Prostate gland (tissue), 2 donors: ENCODE data around the gene SLC4A2. TPM values are rescaled to one million over a fixed set of nuclear protein-coding genes. Genes with fewer than 3 reads are reported as not detected.
A peak's percentile ranks its signal among the peaks of the same experiment; 100 is the strongest.

Experiments used
- DNase-seq: peaks from one replicate; pipeline ENCODE4 v3.0.0-alpha.2; 2019; ENCODE audit warnings: low spot score
- H3K27ac ChIP-seq, 2 donors: fragments of 200-600 bp; sonication (generic); 2 replicates each; pipeline ENCODE4 v1.5.1; 2017 to 2019
- H3K27me3 ChIP-seq: fragments of 200-600 bp; sonication (generic); replicated peaks from 2 replicates; pipeline ENCODE4 v1.5.1; 2019; ENCODE audit not compliant: insufficient read depth
- H3K36me3 ChIP-seq, 2 donors: fragments of 200-600 bp; sonication (generic); 1 replicate in 1 of 2; 2 replicates in 1 of 2; pipeline versions ENCODE4 v1.5.1 to v1.8.1; 2017 to 2019
- H3K4me1 ChIP-seq: fragments of 200-600 bp; sonication (generic); replicated peaks from 2 replicates; pipeline ENCODE4 v1.5.1; 2019
- H3K4me3 ChIP-seq, 2 donors: fragments of 200-600 bp; sonication (generic); 2 replicates each; pipeline ENCODE4 v1.5.1; 2017 to 2019
- H3K9me3 ChIP-seq: fragments of 200-600 bp; sonication (generic); 2 replicates; pipeline ENCODE4 v1.5.1; 2017
- POLR2A ChIP-seq: fragments of 450-650 bp; IDR thresholded peaks from one replicate; pipeline ENCODE4 v1.6.1; 2016; ENCODE audit warnings: antibody characterized with exemption, mild to moderate bottlenecking
- POLR2AphosphoS5 ChIP-seq: sonication (generic); formaldehyde crosslinking; IDR thresholded peaks from one replicate; pipeline ENCODE4 v1.6.1; 2017; ENCODE audit warnings: antibody characterized with exemption
- WGBS: methylation state at CpG from one replicate; pipeline ENCODE4 v1.1.5; 2018; 5-methylcytosine and 5-hydroxymethylcytosine counted together
- intact Hi-C: fragments of 100-400 bp; cut with DNase I; formaldehyde crosslinking; loops from one replicate; pipeline ENCODE4 v1.14.2; 2022
- total RNA-seq, 2 donors: library from RNA; depleted of rRNA; stranded (reverse); fragments of >200 nt; gene quantifications; one replicate each; pipeline ENCODE4 v1.1.0, GENCODE V29; 2016
- TF ChIP-seq, protein P1 (sequence below), 4 experiments: fragments of 200-600 bp in 2 of 4; fragments of 450-650 bp in 2 of 4; sonication (generic) in 2 of 4; IDR thresholded peaks; 1 replicate in 3 of 4; 2 replicates in 1 of 4; pipeline ENCODE4 v1.5.1; 2016 to 2019; ENCODE audit warnings: antibody characterized with exemption in 4 of 4, mild to moderate bottlenecking in 2 of 4, moderate library complexity in 2 of 4

Gene SLC4A2
- total RNA-seq, 2 donors from 2014 or later: 77.1 to 141 TPM

DNA sequence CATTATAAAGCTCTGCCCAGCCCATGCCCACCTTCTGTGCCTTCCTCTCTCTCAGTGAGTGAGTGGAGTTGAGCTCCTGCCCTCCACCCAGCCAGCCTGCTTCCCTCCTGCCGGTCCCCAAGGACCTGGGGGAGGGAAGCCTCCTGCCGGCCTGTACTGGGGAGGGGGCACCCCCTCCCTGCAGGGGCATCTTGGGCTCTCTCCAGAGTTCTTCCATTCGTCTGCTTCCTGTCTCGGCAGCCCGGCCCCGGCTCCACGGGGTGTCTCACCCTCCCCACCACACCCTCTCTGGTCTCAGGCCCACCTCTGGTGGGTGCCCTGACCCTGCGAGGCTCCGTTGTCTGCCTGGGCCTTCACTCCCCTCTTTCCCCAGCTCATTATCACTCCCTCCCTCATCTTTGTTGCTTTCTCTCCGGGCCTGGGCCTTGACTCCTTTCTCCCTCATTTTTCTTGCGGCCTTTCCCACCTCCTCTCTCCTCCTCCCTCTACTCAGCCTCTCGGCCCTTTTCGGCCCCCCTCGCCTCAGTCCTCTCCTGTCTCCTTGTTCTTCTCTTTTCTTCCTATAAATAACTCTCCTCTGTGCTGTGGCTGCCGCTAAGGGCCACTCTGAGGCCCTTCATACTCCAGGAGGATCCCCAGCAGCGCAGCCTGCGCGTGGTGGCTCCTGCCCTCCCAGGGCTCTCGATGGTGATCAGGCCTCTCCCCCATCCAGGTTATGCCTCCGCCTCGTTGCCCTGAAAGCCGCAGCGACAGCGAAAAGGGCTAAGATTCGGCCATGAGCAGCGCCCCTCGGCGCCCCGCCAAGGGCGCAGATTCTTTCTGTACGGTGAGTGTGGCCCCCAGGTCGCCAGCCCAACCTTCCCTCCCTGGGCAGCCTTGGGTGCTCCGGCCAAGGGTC lies 2.1 kb downstream of the SLC4A2 start:
- Histone ChIP-seq H3K4me3 (peak overlapping the region in 1 of 2 donors; percentile 59), H3K36me3 (peaks cover 9 to 13% of the 10 kb centered on the region in 2 donors), H3K9me3 (no peaks in the 10 kb centered on the region), H3K27ac (no peak overlapping the region), H3K27me3 (no peaks in the 10 kb centered on the region), H3K4me1 (peaks cover 29% of the 10 kb centered on the region)
- WGBS: 53% methylated on average over 33 of the region's 33 CpGs
- TF ChIP-seq POLR2A (no peak), POLR2AphosphoS5 (no peak)
- TF ChIP-seq, protein P1, sequence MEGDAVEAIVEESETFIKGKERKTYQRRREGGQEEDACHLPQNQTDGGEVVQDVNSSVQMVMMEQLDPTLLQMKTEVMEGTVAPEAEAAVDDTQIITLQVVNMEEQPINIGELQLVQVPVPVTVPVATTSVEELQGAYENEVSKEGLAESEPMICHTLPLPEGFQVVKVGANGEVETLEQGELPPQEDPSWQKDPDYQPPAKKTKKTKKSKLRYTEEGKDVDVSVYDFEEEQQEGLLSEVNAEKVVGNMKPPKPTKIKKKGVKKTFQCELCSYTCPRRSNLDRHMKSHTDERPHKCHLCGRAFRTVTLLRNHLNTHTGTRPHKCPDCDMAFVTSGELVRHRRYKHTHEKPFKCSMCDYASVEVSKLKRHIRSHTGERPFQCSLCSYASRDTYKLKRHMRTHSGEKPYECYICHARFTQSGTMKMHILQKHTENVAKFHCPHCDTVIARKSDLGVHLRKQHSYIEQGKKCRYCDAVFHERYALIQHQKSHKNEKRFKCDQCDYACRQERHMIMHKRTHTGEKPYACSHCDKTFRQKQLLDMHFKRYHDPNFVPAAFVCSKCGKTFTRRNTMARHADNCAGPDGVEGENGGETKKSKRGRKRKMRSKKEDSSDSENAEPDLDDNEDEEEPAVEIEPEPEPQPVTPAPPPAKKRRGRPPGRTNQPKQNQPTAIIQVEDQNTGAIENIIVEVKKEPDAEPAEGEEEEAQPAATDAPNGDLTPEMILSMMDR (IDR thresholded peaks at IDR 0.05): no peak
- intact Hi-C loops: loop anchor here (5.0 kb wide), 1 partner anchor 51 kb away; no protein-coding TSS in a partner anchor
- no peak for DNase-seq

DNA sequence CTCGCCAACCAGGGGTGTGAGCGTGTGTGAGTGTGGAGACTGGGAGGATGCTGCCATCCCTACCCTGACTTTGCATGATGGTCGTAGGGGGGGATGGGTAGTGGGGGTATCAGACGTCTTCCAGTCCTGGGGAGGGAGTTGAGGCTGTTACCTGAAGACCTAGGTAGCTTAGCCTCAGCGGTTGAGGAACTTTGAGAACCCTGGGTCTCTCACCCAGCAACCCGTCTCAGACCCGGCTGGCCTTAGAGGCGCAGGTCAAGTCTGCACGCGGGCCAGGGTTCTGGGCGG lies 2.7 kb downstream of the SLC4A2 start:
- Histone ChIP-seq H3K9me3 (no peaks in the 10 kb centered on the region), H3K4me3 (no peak overlapping the region), H3K36me3 (peaks cover 11 to 13% of the 10 kb centered on the region in 2 donors), H3K4me1 (peaks cover 24% of the 10 kb centered on the region), H3K27me3 (no peaks in the 10 kb centered on the region), H3K27ac (no peak overlapping the region)
- DNase-seq: no peak
- 69% methylated on average over 10 of the region's 11 CpGs for WGBS
- intact Hi-C loops: loop anchor here (5.0 kb wide), 1 partner anchor 50 kb away; no protein-coding TSS in a partner anchor
- no peak for TF ChIP-seq POLR2A
- TF ChIP-seq POLR2AphosphoS5: no peak
- TF ChIP-seq, protein P1 (IDR thresholded peaks at IDR 0.05): no peak

DNA sequence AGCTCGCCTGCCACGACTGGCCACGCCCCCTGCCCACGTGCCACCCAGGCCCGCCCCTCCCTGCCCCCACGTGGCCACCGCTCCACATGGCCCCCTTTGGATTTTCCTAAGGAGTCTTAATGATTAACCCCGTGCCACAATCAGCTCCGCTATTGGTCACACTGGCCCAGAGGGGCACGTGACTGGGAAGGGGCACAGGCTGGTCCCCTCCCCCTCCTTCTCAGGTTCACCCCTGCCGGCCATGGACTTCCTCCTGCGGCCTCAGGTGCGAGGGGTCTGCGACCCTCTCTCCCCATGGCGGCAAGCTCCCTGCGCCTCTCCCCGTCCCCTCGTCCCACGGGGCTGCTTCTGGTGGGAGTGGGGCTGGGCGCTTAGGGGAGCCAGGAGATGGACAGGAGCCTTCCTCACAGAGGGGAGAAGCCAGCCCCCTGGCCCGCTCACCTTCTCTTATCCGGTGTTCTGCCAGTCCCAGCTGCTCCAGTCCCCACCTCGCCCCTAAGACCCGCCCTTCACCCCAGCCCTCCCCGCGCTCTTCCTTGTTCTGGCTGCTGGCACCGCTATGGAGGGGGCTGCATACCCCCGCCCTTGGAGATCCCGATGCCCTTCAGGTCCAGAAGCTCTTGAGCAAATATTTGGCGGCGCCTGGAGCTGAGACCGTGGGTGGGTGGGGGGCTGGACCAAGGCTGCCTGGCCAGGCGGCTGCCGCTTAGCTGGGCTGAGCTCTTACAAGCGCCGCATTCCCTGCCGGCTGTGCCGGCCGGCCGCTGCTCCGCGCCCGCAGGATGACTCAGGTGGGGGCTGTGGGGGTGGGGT lies 3.2 kb downstream of the SLC4A2 start:
- H3K27ac ChIP-seq: peak overlapping the region in 1 of 2 donors; percentile 22
- intact Hi-C loops: loop anchor here (5.0 kb wide), 1 partner anchor 50 kb away; no protein-coding TSS in a partner anchor
- peaks cover 21% of the 10 kb centered on the region for H3K4me1 ChIP-seq
- WGBS: 39% methylated on average over 43 of the region's 43 CpGs
- no peaks in the 10 kb centered on the region for H3K27me3 ChIP-seq
- H3K9me3 ChIP-seq: no peaks in the 10 kb centered on the region
- no peak overlapping the region for H3K4me3 ChIP-seq
- TF ChIP-seq, protein P1 (IDR thresholded peaks at IDR 0.05): no peak
- no peak for TF ChIP-seq POLR2A
- no peak for TF ChIP-seq POLR2AphosphoS5
- H3K36me3 ChIP-seq: peaks cover 13 to 16% of the 10 kb centered on the region in 2 donors
- DNase-seq: no peak

DNA sequence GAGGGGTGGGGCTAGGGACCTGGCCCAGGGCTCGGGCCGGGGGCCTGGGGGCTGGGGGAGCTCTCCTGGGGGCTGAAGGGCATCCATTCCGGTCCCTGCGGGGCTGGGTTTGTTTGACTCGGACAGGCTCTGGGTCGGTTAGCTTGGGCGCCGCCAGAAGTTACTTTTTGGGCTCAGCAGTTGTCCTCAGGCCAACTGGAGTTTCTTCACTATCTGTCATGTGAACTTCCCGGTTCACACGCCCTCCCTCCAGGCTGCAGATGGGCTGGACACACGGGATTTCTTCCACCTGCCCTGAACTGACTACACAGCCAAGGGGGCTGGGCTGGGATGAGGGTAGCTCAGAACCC lies 3.8 kb downstream of the SLC4A2 start:
- no peak overlapping the region for H3K4me3 ChIP-seq
- intact Hi-C loops: loop anchor here (5.0 kb wide), 1 partner anchor 49 kb away; no protein-coding TSS in a partner anchor
- H3K27ac ChIP-seq: peak overlapping the region in 1 of 2 donors; percentile 1

More for the DNA sequence above, 3.8 kb downstream of the SLC4A2 start:
- H3K4me1 ChIP-seq: peaks cover 21% of the 10 kb centered on the region
- WGBS: 32% methylated on average over 9 of the region's 11 CpGs
- no peaks in the 10 kb centered on the region for H3K9me3 ChIP-seq
- no peaks in the 10 kb centered on the region for H3K27me3 ChIP-seq
- peaks cover 13 to 18% of the 10 kb centered on the region in 2 donors for H3K36me3 ChIP-seq
- TF ChIP-seq POLR2AphosphoS5: no peak
- TF ChIP-seq, protein P1 (IDR thresholded peaks at IDR 0.05): no peak
- no peak for TF ChIP-seq POLR2A
- DNase-seq: no peak
